Lung (tissue), 12 donors: Measurements from ENCODE around the gene UNC5C. TPM values are rescaled to one million over a fixed set of nuclear protein-coding genes. Genes with fewer than 3 reads are reported as not detected.

Experiments used
- ATAC-seq: fragments of 200-7000 bp; cut with Tn5 transposase; one replicate; pipeline ENCODE4 v1.9.1; 2020; ENCODE audit warnings: moderate number of reproducible peaks; ENCODE audit not compliant: insufficient read depth, low FRiP score
- DNase-seq, 3 donors: peaks; one replicate each; pipeline ENCODE4 v3.0.0-alpha.2; 2013 to 2017
- H3K27ac ChIP-seq, 2 donors: one replicate each; pipeline ENCODE4 v1.5.1; 2013; ENCODE audit warnings: mild to moderate bottlenecking in 2 of 2, moderate library complexity in 2 of 2, control low read depth in 1 of 2, inconsistent platforms in 1 of 2, low read depth in 1 of 2, low read length in 1 of 2
- H3K27me3 ChIP-seq, 3 donors: one replicate each; pipeline ENCODE4 v1.5.1; 2013; ENCODE audit warnings: low read length in 2 of 3; ENCODE audit not compliant: control insufficient read depth in 3 of 3, insufficient read depth in 3 of 3
- H3K36me3 ChIP-seq, 4 donors: one replicate each; pipeline ENCODE4 v1.5.1; 2013; ENCODE audit warnings: low read length in 4 of 4, mild to moderate bottlenecking in 1 of 4, moderate library complexity in 1 of 4; ENCODE audit not compliant: control insufficient read depth in 4 of 4, insufficient read depth in 4 of 4
- H3K4me1 ChIP-seq, 5 donors: one replicate each; pipeline ENCODE4 v1.5.1; 2013; ENCODE audit warnings: low read length in 5 of 5, mild to moderate bottlenecking in 2 of 5, moderate library complexity in 1 of 5; ENCODE audit not compliant: control insufficient read depth in 5 of 5, insufficient read depth in 5 of 5
- H3K4me3 ChIP-seq: one replicate; pipeline ENCODE4 v1.5.1; 2013; ENCODE audit warnings: mild to moderate bottlenecking, control low read depth, moderate library complexity
- H3K9ac ChIP-seq, 2 donors: one replicate each; pipeline ENCODE4 v1.5.1; 2013; ENCODE audit warnings: low read length in 2 of 2, control low read depth in 1 of 2; ENCODE audit not compliant: insufficient read depth in 1 of 2
- H3K9me3 ChIP-seq, 4 donors: one replicate each; pipeline ENCODE4 v1.5.1; 2013; ENCODE audit warnings: low read length in 3 of 4, mild to moderate bottlenecking in 1 of 4, moderate library complexity in 1 of 4; ENCODE audit not compliant: control insufficient read depth in 4 of 4, insufficient read depth in 3 of 4
- WGBS, 2 donors: extraction: QIAGEN DNeasy Blood & Tissue Kit; methylation state at CpG; one replicate each; pipeline ENCODE4 v1.1.7; 2013; 5-methylcytosine and 5-hydroxymethylcytosine counted together
- polyA plus RNA-seq, 2 donors: library from polyadenylated mRNA; stranded (reverse); fragments of 200-250 nt; gene quantifications; one replicate each; pipeline ENCODE4 v1.2.1, GENCODE V29; 2013
- total RNA-seq, 2 donors: library from RNA; depleted of rRNA in 1 of 2; stranded (reverse); fragments of >200 nt in 1 of 2; gene quantifications; one replicate each; pipeline ENCODE4 v1.2.1, GENCODE V29; 2014 to 2021
- TF ChIP-seq, protein P1 (sequence below): IDR thresholded peaks from 2 replicates; pipeline ENCODE4 v1.5.1; 2012; ENCODE audit warnings: mild to moderate bottlenecking; ENCODE audit errors: control extremely low read depth, extremely low read depth
- donor health status: control.
- donor health status: control.
- donor health status: Bipolar disorder and iron deficiency.
- donor health status: healthy.
- donor health status: DM: yes; HTN: yes; CAD: no.

Gene UNC5C
- total and polyA plus RNA-seq, 4 donors = 0.55 to 27.9 (median 3.8) TPM

DNA sequence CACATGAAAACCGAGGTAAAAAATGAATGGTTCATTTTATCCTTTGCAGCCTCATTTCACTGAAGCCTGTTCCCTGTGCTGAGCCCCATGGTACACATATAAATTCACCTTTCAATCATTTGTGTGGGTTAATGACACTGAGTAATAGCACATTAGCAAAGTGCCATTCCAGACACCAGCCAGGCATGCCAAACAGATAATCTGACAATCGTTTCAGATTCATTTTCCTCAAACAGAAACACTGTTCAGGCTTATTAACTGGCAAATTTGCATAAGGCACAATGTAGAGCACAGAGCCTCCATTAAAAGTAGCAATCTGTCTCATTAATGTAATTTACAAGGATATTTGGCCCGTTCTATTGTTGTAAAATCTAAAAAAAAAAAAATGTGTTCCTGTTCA, 76.2 kb downstream of the UNC5C start:
- no peak overlapping the region for H3K4me3 ChIP-seq
- H3K27ac ChIP-seq = no peak overlapping the region
- no peak for ATAC-seq
- no peaks in the 10 kb centered on the region for H3K27me3 ChIP-seq
- TF ChIP-seq, protein P1, sequence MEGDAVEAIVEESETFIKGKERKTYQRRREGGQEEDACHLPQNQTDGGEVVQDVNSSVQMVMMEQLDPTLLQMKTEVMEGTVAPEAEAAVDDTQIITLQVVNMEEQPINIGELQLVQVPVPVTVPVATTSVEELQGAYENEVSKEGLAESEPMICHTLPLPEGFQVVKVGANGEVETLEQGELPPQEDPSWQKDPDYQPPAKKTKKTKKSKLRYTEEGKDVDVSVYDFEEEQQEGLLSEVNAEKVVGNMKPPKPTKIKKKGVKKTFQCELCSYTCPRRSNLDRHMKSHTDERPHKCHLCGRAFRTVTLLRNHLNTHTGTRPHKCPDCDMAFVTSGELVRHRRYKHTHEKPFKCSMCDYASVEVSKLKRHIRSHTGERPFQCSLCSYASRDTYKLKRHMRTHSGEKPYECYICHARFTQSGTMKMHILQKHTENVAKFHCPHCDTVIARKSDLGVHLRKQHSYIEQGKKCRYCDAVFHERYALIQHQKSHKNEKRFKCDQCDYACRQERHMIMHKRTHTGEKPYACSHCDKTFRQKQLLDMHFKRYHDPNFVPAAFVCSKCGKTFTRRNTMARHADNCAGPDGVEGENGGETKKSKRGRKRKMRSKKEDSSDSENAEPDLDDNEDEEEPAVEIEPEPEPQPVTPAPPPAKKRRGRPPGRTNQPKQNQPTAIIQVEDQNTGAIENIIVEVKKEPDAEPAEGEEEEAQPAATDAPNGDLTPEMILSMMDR = no peak
- WGBS, 2 donors = 68 to 78% methylated on average over 3 of the region's 3 CpGs
- H3K9ac ChIP-seq = no peak overlapping the region
- no peak for DNase-seq
- peaks cover 0 to 6% (median 0%) of the 10 kb centered on the region in 4 donors for H3K36me3 ChIP-seq
- no peaks in the 10 kb centered on the region for H3K9me3 ChIP-seq
- H3K4me1 ChIP-seq = no peaks in the 10 kb centered on the region

DNA sequence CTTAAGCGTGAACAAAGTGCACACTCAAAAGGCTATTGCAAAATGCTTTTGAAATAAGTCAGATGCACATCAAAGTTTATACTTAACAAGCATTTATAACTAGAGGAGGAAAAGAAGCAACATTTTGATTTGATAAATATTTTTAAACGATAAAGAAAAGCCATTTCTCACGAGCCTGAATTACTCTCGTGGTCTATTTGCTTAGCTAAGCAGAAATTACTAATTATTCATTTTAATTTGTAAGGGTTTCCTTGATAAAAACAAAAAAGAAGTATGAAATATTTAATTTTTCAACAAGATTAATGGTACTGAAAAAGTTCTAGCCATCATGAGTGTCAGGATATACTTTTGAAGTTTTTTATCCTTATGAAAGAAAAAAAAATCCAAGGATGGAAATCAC, 78.2 kb downstream of the UNC5C start:
- Histone ChIP-seq H3K9ac (no peak overlapping the region), H3K27ac (no peak overlapping the region), H3K4me1 (peaks cover 0 to 5% (median 0%) of the 10 kb centered on the region in 5 donors), H3K9me3 (no peaks in the 10 kb centered on the region), H3K36me3 (peaks cover 0 to 6% (median 0%) of the 10 kb centered on the region in 4 donors), H3K27me3 (no peaks in the 10 kb centered on the region), H3K4me3 (no peak overlapping the region)
- DNase-seq (no peak), ATAC-seq (no peak)
- TF ChIP-seq, protein P1 = no peak
- whole genome bisulfite sequencing, 2 donors = 86 to 90% methylated on average over 4 of the region's 4 CpGs

DNA sequence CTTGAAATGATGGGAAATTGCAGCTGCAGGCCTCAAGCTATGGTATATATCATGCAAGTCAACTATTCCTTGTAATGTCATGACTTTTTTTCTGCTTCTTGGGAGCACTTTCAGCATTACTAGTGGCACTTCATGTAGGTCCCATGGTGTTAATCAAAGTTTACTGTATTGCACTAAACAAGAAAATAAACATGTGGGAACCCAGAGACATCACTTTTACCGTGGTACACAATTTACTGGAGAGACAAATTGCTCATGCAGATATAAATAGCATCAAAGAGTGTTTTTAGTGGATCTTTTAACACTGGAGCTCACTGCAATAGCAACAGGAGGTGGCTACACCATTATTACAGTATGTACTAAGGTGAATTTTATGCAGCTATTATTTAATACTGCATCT, 79.2 kb downstream of the UNC5C start:
- ATAC-seq (no peak), DNase-seq (no peak)
- Histone ChIP-seq H3K36me3 (peaks cover 0 to 6% (median 0%) of the 10 kb centered on the region in 4 donors), H3K9ac (no peak overlapping the region), H3K9me3 (no peaks in the 10 kb centered on the region), H3K27ac (no peak overlapping the region), H3K4me1 (peaks cover 0 to 13% (median 0%) of the 10 kb centered on the region in 5 donors), H3K4me3 (no peak overlapping the region), H3K27me3 (no peaks in the 10 kb centered on the region)
- TF ChIP-seq, protein P1 = no peak
- WGBS, 2 donors = 49 to 72% methylated on average over 1 of the region's 1 CpG

DNA sequence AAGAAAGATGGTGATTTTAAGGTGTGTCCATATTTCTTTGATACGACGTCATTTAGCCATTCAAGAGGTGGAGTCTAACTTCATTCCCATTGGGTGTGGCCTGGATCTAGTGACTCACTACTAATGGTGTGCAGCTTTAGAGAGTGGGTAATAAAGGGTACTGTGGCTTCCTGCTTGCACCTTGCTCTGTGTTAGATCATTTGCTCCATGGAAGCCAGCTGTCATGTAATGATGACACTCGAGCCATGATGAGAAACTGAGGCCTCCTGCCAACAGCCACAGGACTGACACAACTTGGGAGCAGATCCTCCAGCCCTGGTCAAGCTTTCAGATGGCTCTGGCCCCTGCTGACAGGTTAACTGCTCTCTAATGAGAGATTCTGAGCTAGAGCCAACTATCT, 82.0 kb downstream of the UNC5C start:
- no peak overlapping the region for H3K9ac ChIP-seq
- TF ChIP-seq, protein P1 = no peak
- peaks cover 0 to 6% (median 0%) of the 10 kb centered on the region in 4 donors for H3K36me3 ChIP-seq
- no peak overlapping the region for H3K27ac ChIP-seq
- H3K4me3 ChIP-seq = no peak overlapping the region
- DNase-seq (no peak), ATAC-seq (no peak)
- H3K27me3 ChIP-seq = no peaks in the 10 kb centered on the region
- H3K9me3 ChIP-seq = no peaks in the 10 kb centered on the region
- peaks cover 0 to 13% (median 0%) of the 10 kb centered on the region in 5 donors for H3K4me1 ChIP-seq
- WGBS, 2 donors = 84 to 87% methylated on average over 3 of the region's 3 CpGs
